Left ventricle myocardium inferior (tissue), 1 donor: ENCODE measurements around the gene MRPL52. TPM values are rescaled to one million over a fixed set of nuclear protein-coding genes. Genes with fewer than 3 reads are reported as not detected.

Source experiments
- DNase-seq: peaks from one replicate; pipeline ENCODE4 v3.0.0-alpha.2; 2020
- H3K27ac ChIP-seq: fragments of 200-600 bp; replicated peaks from 2 replicates; pipeline ENCODE4 v1.8.0; 2021
- H3K27me3 ChIP-seq: fragments of 200-600 bp; 2 replicates; pipeline ENCODE4 v1.8.0; 2021; ENCODE audit warnings: low read depth
- H3K36me3 ChIP-seq: fragments of 200-600 bp; 2 replicates; pipeline ENCODE4 v1.8.0; 2021
- H3K4me1 ChIP-seq: fragments of 200-600 bp; 2 replicates; pipeline ENCODE4 v1.8.0; 2021
- H3K4me3 ChIP-seq: fragments of 200-600 bp; 2 replicates; pipeline ENCODE4 v1.8.0; 2021; ENCODE audit warnings: mild to moderate bottlenecking, moderate library complexity
- H3K9me3 ChIP-seq: fragments of 200-600 bp; replicated peaks from 2 replicates; pipeline ENCODE4 v1.8.0; 2021
- intact Hi-C: fragments of 100-400 bp; cut with micrococcal nuclease; formaldehyde crosslinking; loops from one replicate; pipeline ENCODE4 v1.11.0; 2022
- total RNA-seq: library from RNA; stranded (reverse); fragmentation: NEBNext Ultra II Directional; extraction: Animal tissue kit (Norgen Biotek cat#: 25700); gene quantifications from one replicate; pipeline ENCODE4 v1.2.1, GENCODE V29; 2021
- TF ChIP-seq, protein P1 (sequence below): fragments of 200-600 bp; IDR thresholded peaks from 2 replicates; pipeline ENCODE4 v1.8.0; 2021; ENCODE audit warnings: antibody characterized with exemption, mild to moderate bottlenecking, borderline replicate concordance
- donor health status: DM: no; HTN: yes; CAD: no; lungs with severe emphysema.

The MRPL52 gene
- total RNA-seq, 1 donor from 2014 or later: 110 TPM

DNA sequence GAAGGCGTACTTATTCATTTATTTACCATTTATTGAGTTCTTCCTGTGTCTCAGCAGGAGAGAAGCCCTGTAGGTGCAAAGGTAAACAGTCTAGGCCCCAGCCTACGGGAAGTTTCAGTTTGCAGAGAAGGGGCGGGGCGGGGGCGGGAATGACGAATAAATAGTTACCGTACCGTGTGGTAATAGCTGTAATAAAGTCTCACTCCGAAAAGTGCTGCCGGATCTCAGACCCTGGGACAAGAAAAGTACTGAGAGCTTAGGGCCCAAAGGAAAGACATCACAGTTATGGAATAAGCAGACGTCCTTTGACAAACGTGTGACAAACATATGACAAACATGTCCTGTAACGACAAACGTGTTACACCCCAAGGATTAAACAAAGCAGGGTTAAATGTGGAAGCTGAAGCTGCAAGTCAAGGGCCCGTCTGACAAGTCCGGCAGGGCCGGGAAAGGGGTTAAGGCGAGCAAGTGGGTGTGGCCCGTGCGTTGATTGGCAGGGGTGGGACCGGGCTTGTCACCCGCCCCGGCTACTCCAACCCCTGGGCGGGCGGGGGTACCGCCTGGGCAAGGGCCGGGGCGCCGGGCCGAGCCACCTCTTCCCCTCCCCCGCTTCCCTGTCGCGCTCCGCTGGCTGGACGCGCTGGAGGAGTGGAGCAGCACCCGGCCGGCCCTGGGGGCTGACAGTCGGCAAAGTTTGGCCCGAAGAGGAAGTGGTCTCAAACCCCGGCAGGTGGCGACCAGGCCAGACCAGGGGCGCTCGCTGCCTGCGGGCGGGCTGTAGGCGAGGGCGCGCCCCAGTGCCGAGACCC lies 41.7 kb downstream of the MRPL52 start, which contains the start of gene LRP10:
LRP10 (plus strand) TSS at position 517 of the 809 bp plus-strand sequence. CDS start 564 bp downstream, outside the sequence.
- intact Hi-C loops: no loop called here
- Histone ChIP-seq H3K36me3 (peaks cover 34% of the 10 kb centered on the region), H3K4me3 (peak within 1 kb of the TSS; percentile 97), H3K27ac (peak within 1 kb of the TSS; percentile 99), H3K4me1 (peaks cover 51% of the 10 kb centered on the region), H3K27me3 (no peaks in the 10 kb centered on the region), H3K9me3 (no peaks in the 10 kb centered on the region)
- TF ChIP-seq, protein P1, sequence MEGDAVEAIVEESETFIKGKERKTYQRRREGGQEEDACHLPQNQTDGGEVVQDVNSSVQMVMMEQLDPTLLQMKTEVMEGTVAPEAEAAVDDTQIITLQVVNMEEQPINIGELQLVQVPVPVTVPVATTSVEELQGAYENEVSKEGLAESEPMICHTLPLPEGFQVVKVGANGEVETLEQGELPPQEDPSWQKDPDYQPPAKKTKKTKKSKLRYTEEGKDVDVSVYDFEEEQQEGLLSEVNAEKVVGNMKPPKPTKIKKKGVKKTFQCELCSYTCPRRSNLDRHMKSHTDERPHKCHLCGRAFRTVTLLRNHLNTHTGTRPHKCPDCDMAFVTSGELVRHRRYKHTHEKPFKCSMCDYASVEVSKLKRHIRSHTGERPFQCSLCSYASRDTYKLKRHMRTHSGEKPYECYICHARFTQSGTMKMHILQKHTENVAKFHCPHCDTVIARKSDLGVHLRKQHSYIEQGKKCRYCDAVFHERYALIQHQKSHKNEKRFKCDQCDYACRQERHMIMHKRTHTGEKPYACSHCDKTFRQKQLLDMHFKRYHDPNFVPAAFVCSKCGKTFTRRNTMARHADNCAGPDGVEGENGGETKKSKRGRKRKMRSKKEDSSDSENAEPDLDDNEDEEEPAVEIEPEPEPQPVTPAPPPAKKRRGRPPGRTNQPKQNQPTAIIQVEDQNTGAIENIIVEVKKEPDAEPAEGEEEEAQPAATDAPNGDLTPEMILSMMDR: no peak
- DNase-seq: peak; percentile 92

DNA sequence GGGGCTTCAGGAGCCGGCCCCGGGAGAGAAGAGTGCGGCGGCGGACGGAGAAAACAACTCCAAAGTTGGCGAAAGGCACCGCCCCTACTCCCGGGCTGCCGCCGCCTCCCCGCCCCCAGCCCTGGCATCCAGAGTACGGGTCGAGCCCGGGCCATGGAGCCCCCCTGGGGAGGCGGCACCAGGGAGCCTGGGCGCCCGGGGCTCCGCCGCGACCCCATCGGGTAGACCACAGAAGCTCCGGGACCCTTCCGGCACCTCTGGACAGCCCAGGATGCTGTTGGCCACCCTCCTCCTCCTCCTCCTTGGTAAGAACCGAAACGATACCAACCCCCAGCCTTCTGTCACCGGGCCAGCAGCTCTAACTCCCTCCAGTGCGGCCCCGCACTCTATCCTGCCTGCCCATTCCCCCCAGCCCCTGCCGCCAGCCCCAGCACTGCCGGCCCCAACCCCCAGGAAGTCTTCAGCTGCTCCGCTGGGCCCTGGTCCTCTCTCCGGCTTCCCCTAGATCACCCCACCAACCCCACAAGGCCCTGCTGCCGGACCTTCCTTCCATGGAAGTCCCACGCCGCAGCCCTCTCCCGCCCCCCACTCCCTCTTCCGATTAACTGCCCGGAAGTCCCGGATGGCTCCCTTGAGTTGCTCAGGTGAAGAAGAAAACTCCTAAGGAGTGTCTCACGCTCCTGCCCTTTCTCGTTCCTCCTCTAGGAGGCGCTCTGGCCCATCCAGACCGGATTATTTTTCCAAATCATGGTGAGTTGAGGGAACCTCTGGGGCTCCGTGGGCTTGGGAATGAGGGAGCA lies 42.5 kb downstream of the MRPL52 start:
- H3K4me3 ChIP-seq: peak overlapping the region; percentile 97
- DNase-seq: peak; percentile 75
- peaks cover 52% of the 10 kb centered on the region for H3K4me1 ChIP-seq
- no peaks in the 10 kb centered on the region for H3K27me3 ChIP-seq
- no peaks in the 10 kb centered on the region for H3K9me3 ChIP-seq
- TF ChIP-seq, protein P1: peak; percentile 91
- intact Hi-C loops: no loop called here
- H3K27ac ChIP-seq: peak overlapping the region; percentile 99
- peaks cover 42% of the 10 kb centered on the region for H3K36me3 ChIP-seq

DNA sequence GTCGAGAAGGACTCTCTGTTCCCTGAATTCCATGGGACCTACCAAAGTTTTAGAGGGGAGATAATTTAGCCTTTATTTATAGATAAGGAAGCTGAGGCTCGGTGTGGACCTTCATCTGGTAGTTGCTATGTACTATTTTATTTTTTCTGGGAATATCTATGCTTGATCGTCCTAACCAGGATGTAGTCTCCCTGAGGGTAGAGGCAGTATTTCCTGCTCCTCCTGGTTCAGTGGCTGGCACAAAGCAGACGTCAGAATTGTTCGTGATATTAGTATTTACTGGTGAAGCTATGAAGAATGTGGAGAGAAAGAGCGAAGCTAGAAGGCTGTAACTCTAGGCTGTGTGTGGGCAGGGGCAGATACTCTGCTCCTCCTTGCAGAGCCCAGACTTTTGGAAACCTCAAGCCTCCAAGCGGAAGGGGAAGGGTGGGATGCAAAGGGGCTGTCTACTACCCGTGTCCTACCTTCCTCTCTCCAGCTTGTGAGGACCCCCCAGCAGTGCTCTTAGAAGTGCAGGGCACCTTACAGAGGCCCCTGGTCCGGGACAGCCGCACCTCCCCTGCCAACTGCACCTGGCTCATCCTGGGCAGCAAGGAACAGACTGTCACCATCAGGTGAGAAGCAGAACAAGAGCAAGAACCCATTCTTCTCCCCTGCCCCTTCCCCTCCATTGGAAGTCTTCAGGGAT lies 43.3 kb downstream of the MRPL52 start:
- Histone ChIP-seq H3K4me1 (peaks cover 52% of the 10 kb centered on the region), H3K36me3 (peaks cover 50% of the 10 kb centered on the region), H3K27ac (peak overlapping the region; percentile 99), H3K27me3 (no peaks in the 10 kb centered on the region), H3K9me3 (no peaks in the 10 kb centered on the region), H3K4me3 (peak overlapping the region; percentile 97)
- DNase-seq: no peak
- intact Hi-C loops: no loop called here
- TF ChIP-seq, protein P1: peak; percentile 12

DNA sequence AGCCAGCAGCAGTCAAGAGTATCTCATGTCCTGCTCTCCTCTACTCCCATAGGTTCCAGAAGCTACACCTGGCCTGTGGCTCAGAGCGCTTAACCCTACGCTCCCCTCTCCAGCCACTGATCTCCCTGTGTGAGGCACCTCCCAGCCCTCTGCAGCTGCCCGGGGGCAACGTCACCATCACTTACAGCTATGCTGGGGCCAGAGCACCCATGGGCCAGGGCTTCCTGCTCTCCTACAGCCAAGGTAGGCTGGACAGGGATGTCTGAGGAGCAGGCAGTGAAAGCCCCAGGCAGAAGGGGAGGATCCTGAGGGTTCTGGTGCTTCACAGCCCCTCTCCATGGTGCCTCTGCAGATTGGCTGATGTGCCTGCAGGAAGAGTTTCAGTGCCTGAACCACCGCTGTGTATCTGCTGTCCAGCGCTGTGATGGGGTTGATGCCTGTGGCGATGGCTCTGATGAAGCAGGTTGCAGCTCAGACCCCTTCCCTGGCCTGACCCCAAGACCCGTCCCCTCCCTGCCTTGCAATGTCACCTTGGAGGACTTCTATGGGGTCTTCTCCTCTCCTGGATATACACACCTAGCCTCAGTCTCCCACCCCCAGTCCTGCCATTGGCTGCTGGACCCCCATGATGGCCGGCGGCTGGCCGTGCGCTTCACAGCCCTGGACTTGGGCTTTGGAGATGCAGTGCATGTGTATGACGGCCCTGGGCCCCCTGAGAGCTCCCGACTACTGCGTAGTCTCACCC lies 45.5 kb downstream of the MRPL52 start:
- no peaks in the 10 kb centered on the region for H3K9me3 ChIP-seq
- no peak overlapping the region for H3K4me3 ChIP-seq
- no peak for DNase-seq
- H3K27ac ChIP-seq: no peak overlapping the region
- peaks cover 63% of the 10 kb centered on the region for H3K36me3 ChIP-seq
- intact Hi-C loops: no loop called here
- peaks cover 49% of the 10 kb centered on the region for H3K4me1 ChIP-seq
- TF ChIP-seq, protein P1: no peak
- no peaks in the 10 kb centered on the region for H3K27me3 ChIP-seq
